Retinal pigment epithelial cell (primary cell): ENCODE results near the gene SEC14L5.
A peak's percentile ranks its signal among the peaks of the same experiment; 100 is the strongest.

Experiments used
- DNase-seq: peaks from one replicate; pipeline ENCODE4 v3.0.0-alpha.2; 2010; ENCODE audit warnings: low read depth
- H3K4me3 ChIP-seq: 2 replicates; pipeline ENCODE4 v1.5.1; 2011; ENCODE audit warnings: mild to moderate bottlenecking, low read length, control low read depth, moderate library complexity
- TF ChIP-seq, protein P1 (sequence below): conservative IDR thresholded peaks from 2 replicates; pipeline ENCODE4 v1.5.1; 2011; ENCODE audit warnings: low read depth, low read length, control low read depth, inconsistent platforms

Gene SEC14L5

DNA sequence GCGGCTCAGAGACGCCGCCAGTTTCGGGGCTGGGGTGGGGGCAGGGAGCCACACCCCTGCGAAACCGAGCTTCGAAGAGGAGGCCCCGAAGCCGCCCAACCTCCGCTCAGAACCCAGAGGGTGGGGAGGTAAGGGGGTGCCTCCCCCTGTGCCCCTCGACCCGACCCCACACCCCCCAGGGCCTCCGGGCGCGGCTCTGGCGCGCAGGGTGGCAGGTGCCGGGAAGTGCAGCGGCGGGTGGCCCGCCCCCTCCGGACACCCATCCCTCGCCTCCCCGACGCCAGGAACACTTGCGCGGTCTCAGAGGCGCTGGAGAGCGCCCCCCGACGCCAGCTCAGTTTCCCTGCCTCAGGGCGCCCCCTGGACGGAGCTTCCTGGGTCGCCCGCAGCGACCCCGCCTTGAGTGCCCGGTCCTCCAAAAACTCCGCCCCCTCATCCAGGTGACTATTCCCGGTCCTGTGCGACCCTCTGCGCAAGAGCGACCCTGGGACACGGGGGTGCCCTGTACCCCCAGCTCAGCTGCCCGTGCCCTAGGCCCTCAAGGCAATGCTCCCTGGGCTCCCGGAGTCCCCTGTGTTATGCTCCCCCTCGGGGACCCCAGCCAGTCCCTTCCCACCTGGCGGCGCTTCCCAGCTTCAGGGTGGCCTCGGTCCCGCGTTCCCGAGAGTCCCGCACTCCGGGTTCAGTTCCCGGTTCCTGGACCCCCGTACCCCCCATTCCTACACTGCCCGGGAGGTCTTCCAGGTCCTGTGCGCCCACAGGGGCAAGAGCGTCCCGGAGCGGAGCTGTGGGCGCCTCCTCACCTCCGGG lies 21.7 kb upstream of the SEC14L5 start:
- TF ChIP-seq, protein P1, sequence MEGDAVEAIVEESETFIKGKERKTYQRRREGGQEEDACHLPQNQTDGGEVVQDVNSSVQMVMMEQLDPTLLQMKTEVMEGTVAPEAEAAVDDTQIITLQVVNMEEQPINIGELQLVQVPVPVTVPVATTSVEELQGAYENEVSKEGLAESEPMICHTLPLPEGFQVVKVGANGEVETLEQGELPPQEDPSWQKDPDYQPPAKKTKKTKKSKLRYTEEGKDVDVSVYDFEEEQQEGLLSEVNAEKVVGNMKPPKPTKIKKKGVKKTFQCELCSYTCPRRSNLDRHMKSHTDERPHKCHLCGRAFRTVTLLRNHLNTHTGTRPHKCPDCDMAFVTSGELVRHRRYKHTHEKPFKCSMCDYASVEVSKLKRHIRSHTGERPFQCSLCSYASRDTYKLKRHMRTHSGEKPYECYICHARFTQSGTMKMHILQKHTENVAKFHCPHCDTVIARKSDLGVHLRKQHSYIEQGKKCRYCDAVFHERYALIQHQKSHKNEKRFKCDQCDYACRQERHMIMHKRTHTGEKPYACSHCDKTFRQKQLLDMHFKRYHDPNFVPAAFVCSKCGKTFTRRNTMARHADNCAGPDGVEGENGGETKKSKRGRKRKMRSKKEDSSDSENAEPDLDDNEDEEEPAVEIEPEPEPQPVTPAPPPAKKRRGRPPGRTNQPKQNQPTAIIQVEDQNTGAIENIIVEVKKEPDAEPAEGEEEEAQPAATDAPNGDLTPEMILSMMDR = peak; percentile 41
- H3K4me3 ChIP-seq = peak overlapping the region; percentile 78
- no peak for DNase-seq

DNA sequence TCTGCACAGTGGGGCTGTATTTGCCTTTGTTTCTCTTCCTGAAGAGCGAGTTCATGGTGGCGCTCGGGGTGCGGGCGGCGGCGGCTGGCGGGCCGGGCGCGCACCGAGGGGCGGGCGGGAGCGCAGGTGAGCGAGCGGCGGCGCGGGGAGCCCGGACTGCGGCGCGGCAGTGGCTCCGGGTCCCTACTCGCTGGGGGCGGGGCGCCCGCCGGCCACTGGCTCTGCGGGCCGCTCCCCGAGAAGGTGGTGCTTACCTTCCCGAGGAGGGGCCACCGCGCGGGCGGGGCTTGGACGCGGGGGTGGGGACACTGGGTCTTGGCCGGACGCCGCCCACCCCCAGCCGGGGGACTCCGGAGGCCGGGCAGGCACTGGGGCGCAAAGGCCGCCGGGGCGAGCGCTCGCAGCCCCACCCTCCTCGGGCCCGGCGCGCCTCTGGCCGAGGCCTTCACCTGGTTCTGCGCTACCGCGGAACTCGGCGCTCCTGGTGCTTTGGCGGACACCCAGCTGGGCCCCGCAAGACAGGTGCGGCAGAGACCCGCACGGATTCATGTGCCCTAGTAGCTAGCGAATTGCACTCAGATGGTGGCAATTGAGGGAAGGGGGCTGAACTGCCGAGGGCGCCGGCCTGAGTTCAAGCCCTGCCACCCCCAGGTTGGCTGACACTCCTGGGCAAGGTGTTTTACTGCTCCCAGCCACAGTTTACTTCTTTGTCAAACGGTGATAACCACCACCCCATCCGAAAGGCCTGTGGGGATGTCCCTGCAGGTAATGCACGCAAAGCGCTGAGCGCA lies 20.9 kb upstream of the SEC14L5 start, which contains the start of gene PPL:
Gene PPL, minus strand, starts transcription at position 158 of the 791 bp plus-strand sequence. Its CDS starts 103 bp downstream, at position 55.
- TF ChIP-seq, protein P1 = no peak
- DNase-seq = no peak
- H3K4me3 ChIP-seq = peak within 1 kb of the TSS; percentile 78

DNA sequence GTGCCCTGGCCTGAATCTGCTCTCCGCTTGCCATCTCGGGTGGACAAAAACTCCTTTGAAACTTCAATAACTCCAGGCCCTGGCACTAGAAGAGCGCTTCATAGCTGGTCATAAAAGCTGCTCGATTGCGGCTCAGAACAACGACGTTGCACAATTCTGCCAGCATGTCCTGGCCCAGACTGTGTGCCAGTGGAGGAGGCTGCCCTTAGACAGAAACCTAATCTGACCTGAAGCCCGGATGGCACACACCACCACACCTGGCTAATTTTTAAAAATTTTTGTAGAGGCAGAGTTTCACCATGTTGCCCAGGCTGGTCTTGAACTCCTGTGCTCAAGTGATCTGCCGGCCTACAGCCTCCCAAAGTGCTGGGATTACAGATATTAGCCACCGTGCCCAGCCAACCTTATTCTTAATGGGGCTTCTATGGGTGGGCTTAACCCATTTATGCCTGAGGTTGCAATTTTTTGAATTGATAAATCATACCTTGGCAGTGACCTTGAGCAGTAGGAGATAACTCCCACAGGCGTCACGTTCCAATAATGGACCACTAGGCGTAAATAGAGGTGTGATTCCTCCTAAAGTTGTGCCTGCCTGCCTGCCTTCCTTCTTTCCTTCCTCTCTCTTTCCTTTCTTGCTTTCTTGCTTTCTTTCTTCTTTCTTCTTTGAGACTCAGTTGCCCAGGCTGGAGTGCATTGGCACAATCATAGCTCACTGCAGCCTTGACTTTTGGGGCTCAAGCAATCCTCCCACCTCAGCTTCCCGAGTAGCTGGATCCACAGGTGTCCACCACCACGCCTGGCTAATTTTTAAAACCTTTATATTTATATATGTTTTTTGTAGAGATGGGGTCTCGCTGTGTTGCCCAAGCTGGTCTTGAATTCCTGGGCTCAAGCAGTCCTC lies 20.1 kb upstream of the SEC14L5 start:
- H3K4me3 ChIP-seq = no peak overlapping the region
- no peak for DNase-seq
- TF ChIP-seq, protein P1 = no peak

DNA sequence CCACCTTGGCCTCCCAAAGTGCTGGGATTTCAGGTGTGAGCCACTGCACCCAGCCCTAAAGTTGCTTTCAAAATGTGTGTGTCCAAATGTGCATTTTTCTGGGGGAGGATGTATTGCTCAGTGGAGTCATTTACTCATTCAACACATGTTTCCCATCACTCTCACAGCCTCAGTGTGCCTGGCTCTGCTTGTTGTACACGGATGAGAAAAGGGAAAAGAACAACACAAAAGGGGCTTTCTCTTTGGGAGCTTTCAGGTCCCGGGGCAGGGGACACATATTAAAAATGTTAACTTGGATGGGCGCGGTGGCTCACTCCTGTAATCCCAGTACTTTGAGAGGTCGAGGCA lies 19.5 kb upstream of the SEC14L5 start:
- DNase-seq = no peak
- H3K4me3 ChIP-seq = no peak overlapping the region
- TF ChIP-seq, protein P1 = no peak

DNA sequence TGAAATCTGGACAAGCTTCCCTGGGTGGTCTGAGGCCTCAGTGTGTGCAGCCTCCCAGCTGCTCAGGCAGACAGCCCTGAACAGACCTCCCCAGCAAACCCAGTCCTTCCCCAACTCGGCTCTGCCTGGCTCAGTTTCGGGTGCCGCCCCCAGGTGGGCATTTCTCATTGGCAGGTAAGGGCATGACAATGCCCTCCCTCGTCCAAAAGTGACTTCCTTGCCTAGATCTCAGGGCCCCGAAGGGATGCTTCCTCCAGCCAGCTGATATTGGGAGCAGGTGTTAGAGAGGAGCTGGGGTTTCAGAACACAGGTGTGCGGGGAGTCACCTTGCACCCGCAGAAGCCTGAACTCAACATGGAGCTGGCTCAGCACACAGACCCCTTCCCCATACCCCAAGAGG lies 17.4 kb upstream of the SEC14L5 start:
- DNase-seq = no peak
- no peak overlapping the region for H3K4me3 ChIP-seq
- TF ChIP-seq, protein P1 = no peak

DNA sequence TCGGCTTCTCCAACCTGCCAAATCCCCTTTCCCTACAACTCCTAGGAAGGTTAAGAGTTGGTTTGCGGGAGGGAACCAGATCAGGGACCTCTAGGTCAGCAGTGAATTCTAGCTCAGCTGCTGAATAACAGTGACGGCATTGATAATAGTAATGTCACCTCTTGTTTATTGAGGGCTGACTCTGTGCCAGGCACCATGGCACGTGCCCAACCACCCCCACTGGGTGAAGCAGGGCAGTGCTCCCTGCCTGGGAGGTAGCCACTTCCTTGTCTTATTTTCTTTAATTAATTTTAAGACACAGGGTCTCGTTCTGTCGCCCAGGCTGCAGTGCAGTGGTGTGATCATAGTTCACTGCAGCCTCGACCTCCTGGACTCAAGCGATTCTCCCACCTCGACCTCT lies 15.6 kb upstream of the SEC14L5 start:
- TF ChIP-seq, protein P1 = no peak
- DNase-seq = no peak
- no peak overlapping the region for H3K4me3 ChIP-seq
